GM18498 (cell line): ENCODE measurements around the gene OCIAD2.
A peak's percentile ranks its signal among the peaks of the same experiment; 100 is the strongest.
"Not testable (repeated sequence)": the region's sequence is repeated elsewhere in the genome, so short reads cannot be mapped to it uniquely, and the experiment has no call there.

Experiments
- ATAC-seq: cut with Tn5 transposase; IDR thresholded peaks from one replicate; pipeline ENCODE4 v1.9.1; 2021; ENCODE audit warnings: mild to moderate bottlenecking, moderate library complexity; ENCODE audit not compliant: unreplicated experiment

OCIAD2 gene

GRCh38 chr4:48906206-48907173 is at the start of gene OCIAD2:
OCIAD2 (minus strand) TSS chr4:48906774; CDS start chr4:48904549, 2,225 bp downstream.
- peak; percentile 98 for ATAC-seq

GRCh38 chr4:48954314-48954713 is 47.7 kb upstream of the OCIAD2 start:
- no peak for ATAC-seq

GRCh38 chr4:48949518-48950219 is 43.1 kb upstream of the OCIAD2 start:
- no peak for ATAC-seq

- ATAC-seq = no peak
Observed at GRCh38 chr4:48949086-48949485, 42.5 kb upstream of the OCIAD2 start.

GRCh38 chr4:48947731-48948130 is 41.2 kb upstream of the OCIAD2 start:
- no peak for ATAC-seq

GRCh38 chr4:48945981-48946380 is 39.4 kb upstream of the OCIAD2 start:
- no peak for ATAC-seq

- no peak for ATAC-seq
Observed at GRCh38 chr4:48944756-48945241, 38.2 kb upstream of the OCIAD2 start.

- ATAC-seq = no peak
Observed at GRCh38 chr4:48944252-48944651, 37.7 kb upstream of the OCIAD2 start.

GRCh38 chr4:48943387-48943786 is 36.8 kb upstream of the OCIAD2 start:
- ATAC-seq = no peak

- ATAC-seq = no peak
Observed at GRCh38 chr4:48939785-48940184, 33.2 kb upstream of the OCIAD2 start.

GRCh38 chr4:48938831-48939230 is 32.3 kb upstream of the OCIAD2 start:
- ATAC-seq = no peak

- ATAC-seq = no peak
Observed at GRCh38 chr4:48937033-48937432, 30.5 kb upstream of the OCIAD2 start.

- ATAC-seq = no peak
Observed at GRCh38 chr4:48931459-48931858, 24.9 kb upstream of the OCIAD2 start.

- no peak for ATAC-seq
Observed at GRCh38 chr4:48930654-48931053, 24.1 kb upstream of the OCIAD2 start.

GRCh38 chr4:48924416-48924815 is 17.8 kb upstream of the OCIAD2 start:
- no peak for ATAC-seq

- ATAC-seq = not testable (repeated sequence)
Observed at GRCh38 chr4:48923065-48923464, 16.5 kb upstream of the OCIAD2 start.

- ATAC-seq = no peak
Observed at GRCh38 chr4:48914311-48914710, 7.7 kb upstream of the OCIAD2 start.

GRCh38 chr4:48913346-48913745 is 6.8 kb upstream of the OCIAD2 start:
- ATAC-seq = no peak

- no peak for ATAC-seq
Observed at GRCh38 chr4:48912349-48912748, 5.8 kb upstream of the OCIAD2 start.

- no peak for ATAC-seq
Observed at GRCh38 chr4:48910511-48910910, 3.9 kb upstream of the OCIAD2 start.

- ATAC-seq = no peak
Observed at GRCh38 chr4:48909697-48910096, 3.1 kb upstream of the OCIAD2 start.

GRCh38 chr4:48908687-48909086 is 2.1 kb upstream of the OCIAD2 start:
- no peak for ATAC-seq
